Kidney (tissue), 14 donors: ENCODE results near the gene ELAC1. TPM values are rescaled to one million over a fixed set of nuclear protein-coding genes. Genes with fewer than 3 reads are reported as not detected.
"Not testable (repeated sequence)": the region's sequence is repeated elsewhere in the genome, so short reads cannot be mapped to it uniquely, and the experiment has no call there.

Experiments
- DNase-seq, 5 donors: peaks; one replicate each; pipeline ENCODE4 v3.0.0-alpha.2; 2013 to 2020
- FAIRE-seq: peaks from 2 replicates; lab custom pipeline; 2012; peaks lifted over from hg19 to GRCh38; lab: Jason Lieb, UNC
- H3K27ac ChIP-seq, 2 donors: one replicate each; pipeline ENCODE4 v1.7.0; 2013; ENCODE audit warnings: low read depth in 2 of 2, low read length in 2 of 2, inconsistent platforms in 1 of 2
- H3K27me3 ChIP-seq: one replicate; pipeline ENCODE4 v1.7.1; 2013; ENCODE audit warnings: low read length, inconsistent platforms; ENCODE audit not compliant: control insufficient read depth, insufficient read depth
- H3K36me3 ChIP-seq, 3 donors: one replicate each; pipeline versions ENCODE4 v1.7.0 to v1.7.1; 2013; ENCODE audit warnings: low read length in 3 of 3, control low read depth in 1 of 3, inconsistent platforms in 1 of 3; ENCODE audit not compliant: insufficient read depth in 3 of 3, control insufficient read depth in 2 of 3
- H3K4me1 ChIP-seq, 3 donors: one replicate each; pipeline versions ENCODE4 v1.7.0 to v1.7.1; 2013; ENCODE audit warnings: low read length in 3 of 3, inconsistent platforms in 1 of 3, low read depth in 1 of 3; ENCODE audit not compliant: control insufficient read depth in 2 of 3, insufficient read depth in 2 of 3
- H3K4me3 ChIP-seq, 3 donors: one replicate each; pipeline versions ENCODE4 v1.7.0 to v1.8.1; 2013; ENCODE audit warnings: low read length in 3 of 3, control low read depth in 1 of 3, inconsistent platforms in 1 of 3
- H3K9ac ChIP-seq, 3 donors: one replicate each; pipeline versions ENCODE4 v1.7.0 to v1.7.1; 2013; ENCODE audit warnings: low read length in 3 of 3, control low read depth in 1 of 3, inconsistent platforms in 1 of 3
- H3K9me3 ChIP-seq, 3 donors: one replicate each; pipeline versions ENCODE4 v1.7.0 to v1.7.1; 2013; ENCODE audit warnings: low read length in 3 of 3, control low read depth in 1 of 3, inconsistent platforms in 1 of 3; ENCODE audit not compliant: control insufficient read depth in 2 of 3, insufficient read depth in 1 of 3
- CTCF ChIP-seq: IDR thresholded peaks from 3 replicates; pipeline ENCODE4 v1.5.1; 2012; ENCODE audit warnings: mild to moderate bottlenecking, moderate library complexity, borderline replicate concordance; ENCODE audit not compliant: insufficient read depth; ENCODE audit errors: extremely low read depth
- intact Hi-C: fragments of 100-400 bp; cut with DNase I; formaldehyde crosslinking; loops from one replicate; pipeline ENCODE4 v1.11.1; 2022
- polyA plus RNA-seq: library from polyadenylated mRNA; stranded (reverse); fragments of 350-450 nt; fragmentation: Illumina TruSeq; extraction: RNeasy Lipid Tissue Mini Kit (QIAGEN cat#74804); gene quantifications from one replicate; pipeline ENCODE4 v1.2.3, GENCODE V29; 2014; ENCODE audit warnings: low read depth, low replicate concordance; ENCODE audit not compliant: insufficient read depth
- total RNA-seq: library from RNA; stranded (reverse); fragmentation: NEBNext Ultra II Directional; extraction: Animal tissue kit (Norgen Biotek cat#: 25700); gene quantifications from one replicate; pipeline ENCODE4 v1.2.1, GENCODE V29; 2021
- donor health status: control.
- donor health status: control.
- donor health status: control.
- donor health status: control.
- donor health status: control.
- donor health status: DM: yes; HTN: yes; CAD: no.
- donor health status: Normal renal cell carcinoma (clear cell type).

ELAC1 gene
- total and polyA plus RNA-seq, 2 donors from 2014 or later = 11.7 to 14.8 TPM

DNA sequence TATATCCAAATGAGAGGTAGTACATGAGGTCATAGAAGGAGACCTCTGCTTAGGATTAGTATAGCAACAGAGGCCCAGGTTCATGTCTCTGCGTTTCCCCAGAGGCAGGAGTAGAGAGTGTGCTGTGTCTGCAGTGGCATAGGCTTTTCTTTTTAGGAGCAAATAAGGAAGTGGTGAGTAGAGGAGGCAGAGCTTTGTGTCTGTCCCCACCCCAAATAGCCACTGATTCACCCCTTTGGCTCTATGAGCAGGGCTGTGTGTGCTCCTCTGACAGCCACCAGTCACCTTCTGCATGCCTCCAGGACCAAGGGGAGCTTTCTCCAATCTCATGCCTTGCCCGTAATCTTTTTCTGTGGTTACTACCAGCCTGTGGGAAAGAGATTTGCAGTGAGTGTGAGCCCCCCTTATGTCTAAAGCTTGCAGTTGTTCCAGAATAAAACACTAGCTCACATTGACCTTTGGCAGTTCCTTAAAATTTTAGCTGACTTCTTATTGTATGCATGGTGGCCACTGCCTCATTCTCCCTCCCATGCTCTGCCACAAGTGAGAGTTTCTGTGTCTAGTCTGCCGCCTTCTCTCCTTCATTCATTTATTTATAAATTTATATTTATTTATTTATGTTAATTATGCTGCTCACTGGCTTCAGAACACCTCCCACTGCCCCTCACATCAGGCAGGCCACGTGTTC is 23.5 kb upstream of the ELAC1 start:
- H3K27ac ChIP-seq = no peak overlapping the region
- no peaks in the 10 kb centered on the region for H3K9me3 ChIP-seq
- DNase-seq (no peak), FAIRE-seq (no peak)
- no peaks in the 10 kb centered on the region for H3K27me3 ChIP-seq
- H3K4me3 ChIP-seq = no peak overlapping the region
- H3K9ac ChIP-seq = no peak overlapping the region
- intact Hi-C loops = no loop called here
- H3K36me3 ChIP-seq = no peaks in the 10 kb centered on the region
- H3K4me1 ChIP-seq = no peaks in the 10 kb centered on the region
- no peak for TF ChIP-seq CTCF

DNA sequence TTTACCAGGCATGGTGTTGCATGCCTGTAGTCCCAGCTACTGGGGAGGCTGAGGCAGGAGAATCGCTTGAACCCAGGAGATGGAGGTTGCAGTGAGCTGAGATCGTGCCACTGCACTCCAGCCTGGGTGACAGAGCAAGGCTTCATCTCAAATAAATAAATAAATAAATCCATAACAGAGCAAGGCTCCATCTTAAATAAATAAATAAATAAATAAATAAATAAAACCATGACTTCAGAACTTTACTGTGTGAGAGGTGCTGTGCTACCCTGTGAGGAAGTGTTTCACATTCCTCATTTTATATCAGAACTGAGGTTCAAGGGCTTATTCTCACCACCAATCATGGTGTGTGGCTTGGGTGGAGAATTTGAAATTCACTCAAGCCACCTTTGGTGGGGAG is 21.9 kb upstream of the ELAC1 start:
- intact Hi-C loops = not testable (repeated sequence)

DNA sequence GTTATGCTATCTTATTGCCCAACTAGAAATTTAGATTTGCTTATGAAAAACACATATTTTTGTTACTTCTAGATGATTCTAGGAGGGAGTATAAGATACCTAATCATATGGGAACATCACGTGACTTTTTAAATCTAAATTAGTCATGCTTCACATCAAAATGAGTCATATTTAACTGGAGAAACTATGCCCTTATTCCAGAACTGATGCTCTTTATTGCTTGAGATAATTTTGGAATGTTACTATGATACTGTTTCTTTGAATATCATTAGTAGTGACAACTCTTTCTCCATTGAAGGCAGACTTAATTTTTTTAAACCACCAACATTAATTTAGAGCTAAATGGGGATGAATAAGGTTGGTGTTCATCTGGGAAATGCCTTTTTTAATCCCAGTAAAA is 19.9 kb upstream of the ELAC1 start:
- intact Hi-C loops = no loop called here
- H3K36me3 ChIP-seq = no peaks in the 10 kb centered on the region
- no peak overlapping the region for H3K27ac ChIP-seq
- FAIRE-seq (no peak), DNase-seq (no peak)
- no peak overlapping the region for H3K9ac ChIP-seq
- no peaks in the 10 kb centered on the region for H3K4me1 ChIP-seq
- TF ChIP-seq CTCF = no peak
- H3K9me3 ChIP-seq = no peaks in the 10 kb centered on the region
- H3K4me3 ChIP-seq = no peak overlapping the region
- H3K27me3 ChIP-seq = no peaks in the 10 kb centered on the region

More for the DNA sequence above, 21.9 kb upstream of the ELAC1 start:
- not testable (repeated sequence) for DNase-seq, H3K27me3 ChIP-seq, H3K27ac ChIP-seq, H3K36me3 ChIP-seq, H3K9ac ChIP-seq, H3K4me1 ChIP-seq, H3K4me3 ChIP-seq, H3K9me3 ChIP-seq, FAIRE-seq

DNA sequence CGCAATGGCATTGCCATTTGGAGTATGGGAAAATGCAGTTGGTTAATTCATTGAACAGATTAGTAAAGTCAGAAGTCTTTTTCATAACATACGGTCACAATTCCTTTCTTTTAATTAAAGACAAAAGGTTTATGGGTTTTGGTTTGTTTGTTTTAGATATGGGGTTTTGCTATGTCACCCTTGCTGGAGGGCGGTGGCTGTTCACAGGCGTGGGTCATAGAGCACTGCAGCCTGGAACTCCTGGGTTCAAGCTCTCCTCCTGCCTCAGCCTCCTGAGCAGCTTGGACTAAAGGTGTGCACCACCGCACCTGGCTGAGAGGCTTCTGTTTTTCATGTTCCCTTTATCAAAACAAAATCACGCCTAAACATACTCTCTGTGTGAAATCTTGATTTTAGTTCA is 18.7 kb upstream of the ELAC1 start:
- Histone ChIP-seq H3K27me3 (no peaks in the 10 kb centered on the region), H3K4me1 (no peaks in the 10 kb centered on the region), H3K9ac (no peak overlapping the region), H3K9me3 (no peaks in the 10 kb centered on the region), H3K27ac (no peak overlapping the region), H3K36me3 (no peaks in the 10 kb centered on the region), H3K4me3 (no peak overlapping the region)
- DNase-seq (no peak), FAIRE-seq (no peak)
- no peak for TF ChIP-seq CTCF
- intact Hi-C loops = no loop called here
